HG02763 (cell line): Measurements from ENCODE around the gene KCNH3.
"Not testable (repeated sequence)": the region's sequence is repeated elsewhere in the genome, so short reads cannot be mapped to it uniquely, and the experiment has no call there.

Source experiments
- ATAC-seq: cut with Tn5 transposase; IDR thresholded peaks from one replicate; pipeline ENCODE4 v1.9.1; 2021; ENCODE audit warnings: mild to moderate bottlenecking, moderate library complexity; ENCODE audit not compliant: unreplicated experiment

Gene KCNH3, protein sequence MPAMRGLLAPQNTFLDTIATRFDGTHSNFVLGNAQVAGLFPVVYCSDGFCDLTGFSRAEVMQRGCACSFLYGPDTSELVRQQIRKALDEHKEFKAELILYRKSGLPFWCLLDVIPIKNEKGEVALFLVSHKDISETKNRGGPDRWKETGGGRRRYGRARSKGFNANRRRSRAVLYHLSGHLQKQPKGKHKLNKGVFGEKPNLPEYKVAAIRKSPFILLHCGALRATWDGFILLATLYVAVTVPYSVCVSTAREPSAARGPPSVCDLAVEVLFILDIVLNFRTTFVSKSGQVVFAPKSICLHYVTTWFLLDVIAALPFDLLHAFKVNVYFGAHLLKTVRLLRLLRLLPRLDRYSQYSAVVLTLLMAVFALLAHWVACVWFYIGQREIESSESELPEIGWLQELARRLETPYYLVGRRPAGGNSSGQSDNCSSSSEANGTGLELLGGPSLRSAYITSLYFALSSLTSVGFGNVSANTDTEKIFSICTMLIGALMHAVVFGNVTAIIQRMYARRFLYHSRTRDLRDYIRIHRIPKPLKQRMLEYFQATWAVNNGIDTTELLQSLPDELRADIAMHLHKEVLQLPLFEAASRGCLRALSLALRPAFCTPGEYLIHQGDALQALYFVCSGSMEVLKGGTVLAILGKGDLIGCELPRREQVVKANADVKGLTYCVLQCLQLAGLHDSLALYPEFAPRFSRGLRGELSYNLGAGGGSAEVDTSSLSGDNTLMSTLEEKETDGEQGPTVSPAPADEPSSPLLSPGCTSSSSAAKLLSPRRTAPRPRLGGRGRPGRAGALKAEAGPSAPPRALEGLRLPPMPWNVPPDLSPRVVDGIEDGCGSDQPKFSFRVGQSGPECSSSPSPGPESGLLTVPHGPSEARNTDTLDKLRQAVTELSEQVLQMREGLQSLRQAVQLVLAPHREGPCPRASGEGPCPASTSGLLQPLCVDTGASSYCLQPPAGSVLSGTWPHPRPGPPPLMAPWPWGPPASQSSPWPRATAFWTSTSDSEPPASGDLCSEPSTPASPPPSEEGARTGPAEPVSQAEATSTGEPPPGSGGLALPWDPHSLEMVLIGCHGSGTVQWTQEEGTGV

DNA sequence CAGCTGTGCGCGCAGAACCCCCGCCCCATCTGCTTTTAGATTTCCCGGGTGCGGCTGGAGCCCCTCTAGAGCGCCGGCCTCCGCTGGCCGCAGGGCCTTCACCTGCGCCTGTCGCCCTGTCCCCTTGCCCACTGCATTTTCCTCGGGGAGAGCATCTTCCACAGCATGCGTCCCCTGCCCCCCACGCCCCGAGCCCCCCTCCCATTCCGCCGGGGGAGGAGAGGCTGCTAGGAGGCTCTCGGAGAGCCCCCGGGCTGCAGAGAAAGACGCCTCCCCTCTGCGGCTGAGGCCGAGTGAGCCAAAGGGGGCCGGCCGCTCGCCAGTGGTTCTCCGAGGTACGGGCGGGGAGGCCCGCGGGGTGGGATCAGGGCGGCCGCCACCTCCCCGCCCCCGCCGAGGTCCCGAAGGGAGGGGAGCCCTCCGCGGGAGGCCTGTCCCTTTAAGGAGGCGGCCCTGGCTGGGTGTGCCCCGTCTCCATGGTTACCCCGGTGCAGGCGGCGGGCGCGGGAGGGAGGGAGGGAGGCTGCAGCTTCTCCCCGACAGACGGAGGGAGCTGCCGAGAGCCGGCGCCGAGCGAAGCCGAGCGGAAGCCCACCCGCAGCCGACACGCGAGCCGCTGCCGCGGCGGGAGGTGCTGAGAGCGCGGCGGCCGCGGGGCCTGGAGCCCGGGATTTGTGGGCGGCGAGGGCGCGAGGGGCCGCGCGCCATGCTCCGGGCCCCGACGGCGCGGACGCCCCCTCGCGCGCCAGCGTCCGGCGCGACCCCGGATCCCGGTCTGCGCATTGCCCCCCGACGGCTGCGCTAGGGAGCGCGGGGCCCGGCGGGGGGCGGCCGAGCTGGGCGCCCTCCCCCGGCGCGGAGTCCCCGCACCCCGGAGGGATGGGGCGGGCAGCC lies at the start of gene KCNH3:
TSS of gene KCNH3 (plus strand) at position 521 of the 894 bp plus-strand sequence. CDS start 387 bp downstream, outside the sequence.
- ATAC-seq: peak; percentile 62

DNA sequence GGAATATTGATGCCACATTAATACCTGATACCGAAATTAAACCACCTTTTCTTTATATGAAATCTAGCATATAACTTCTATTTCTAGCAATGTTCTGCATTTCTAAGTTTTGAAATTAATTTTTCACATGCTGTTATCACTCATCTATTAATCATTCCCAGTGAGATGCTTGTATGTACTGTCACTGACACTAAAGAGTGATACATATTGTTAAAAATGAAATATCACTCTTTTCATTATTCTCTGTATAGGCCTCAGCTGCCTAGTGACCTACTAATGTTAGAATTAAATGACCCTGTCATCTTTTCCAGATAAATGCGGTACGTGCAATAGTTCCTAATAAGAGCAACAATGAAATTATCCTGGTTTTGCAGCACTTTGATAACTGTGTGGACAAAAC lies 49.7 kb upstream of the KCNH3 start:
- ATAC-seq: no peak

GRCh38 chr12:49489720-49490119 lies 49.1 kb upstream of the KCNH3 start:
- ATAC-seq: no peak

DNA sequence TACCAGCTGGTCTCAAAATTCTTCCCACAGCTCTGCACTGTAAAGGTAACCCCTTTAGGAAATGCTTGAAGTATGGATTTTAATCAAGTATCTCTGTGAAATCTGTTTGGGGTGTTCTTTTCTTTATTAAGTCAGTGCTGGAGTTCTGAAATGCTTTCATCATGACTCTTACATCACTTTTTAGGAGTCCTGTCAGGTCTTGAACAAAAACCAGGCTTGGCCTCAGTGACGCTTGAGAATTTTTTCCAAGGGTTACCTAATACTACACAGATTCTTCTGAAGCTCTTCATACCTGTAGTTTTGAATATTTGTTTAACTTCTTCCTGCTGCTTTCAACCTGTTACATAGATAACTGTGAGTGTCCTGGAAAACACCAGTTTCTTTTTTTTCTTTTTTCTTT lies 47.0 kb upstream of the KCNH3 start:
- ATAC-seq: no peak

GRCh38 chr12:49493900-49494299 lies 44.9 kb upstream of the KCNH3 start:
- no peak for ATAC-seq

DNA sequence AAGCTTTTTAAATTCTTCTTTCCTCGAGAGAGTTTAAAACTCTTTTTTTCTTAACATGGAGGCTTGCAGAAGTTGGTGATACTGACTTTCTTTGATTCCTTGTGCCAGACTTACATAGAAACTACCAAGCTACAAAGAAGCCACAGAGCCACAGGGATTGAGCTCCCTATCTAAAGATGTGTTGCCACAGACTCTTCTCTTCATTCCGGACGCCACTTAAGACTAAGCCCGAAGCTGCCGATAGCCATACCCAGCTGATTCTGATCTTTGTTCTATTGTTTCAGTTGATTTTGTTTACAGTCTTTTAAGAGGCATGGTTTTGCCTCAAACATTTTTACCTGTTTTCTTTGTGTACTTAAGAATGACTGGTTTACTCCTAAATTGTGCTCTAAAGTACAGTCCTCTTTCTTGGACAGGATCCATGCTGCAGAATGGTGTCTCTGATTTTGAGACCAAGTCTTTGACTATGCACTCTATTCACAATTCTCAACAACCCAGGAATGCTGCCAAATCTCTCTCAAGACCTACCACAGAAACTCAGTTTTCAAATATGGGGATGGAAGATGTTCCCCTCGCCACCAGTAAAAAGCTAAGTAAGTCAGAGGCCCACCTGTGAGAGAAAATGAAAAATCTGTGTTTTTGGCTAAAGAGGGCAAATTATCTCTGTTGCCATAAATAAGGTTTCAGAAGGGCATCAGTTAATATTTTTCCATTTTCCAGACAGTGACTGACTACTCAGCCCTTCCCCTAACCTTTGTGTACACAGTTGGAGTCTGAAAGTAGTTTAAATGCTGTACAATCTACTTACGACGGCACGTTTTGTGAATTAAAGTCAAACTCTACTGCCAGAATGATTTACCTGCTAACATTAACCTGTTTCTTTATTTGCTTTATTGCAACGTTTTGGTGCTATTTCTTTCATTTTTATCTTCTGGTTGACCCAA lies 42.1 kb upstream of the KCNH3 start:
- ATAC-seq: no peak

- ATAC-seq: no peak
Observed at GRCh38 chr12:49501895-49502294, 36.9 kb upstream of the KCNH3 start.

- ATAC-seq: no peak
Observed at GRCh38 chr12:49502590-49502989, 36.2 kb upstream of the KCNH3 start.

DNA sequence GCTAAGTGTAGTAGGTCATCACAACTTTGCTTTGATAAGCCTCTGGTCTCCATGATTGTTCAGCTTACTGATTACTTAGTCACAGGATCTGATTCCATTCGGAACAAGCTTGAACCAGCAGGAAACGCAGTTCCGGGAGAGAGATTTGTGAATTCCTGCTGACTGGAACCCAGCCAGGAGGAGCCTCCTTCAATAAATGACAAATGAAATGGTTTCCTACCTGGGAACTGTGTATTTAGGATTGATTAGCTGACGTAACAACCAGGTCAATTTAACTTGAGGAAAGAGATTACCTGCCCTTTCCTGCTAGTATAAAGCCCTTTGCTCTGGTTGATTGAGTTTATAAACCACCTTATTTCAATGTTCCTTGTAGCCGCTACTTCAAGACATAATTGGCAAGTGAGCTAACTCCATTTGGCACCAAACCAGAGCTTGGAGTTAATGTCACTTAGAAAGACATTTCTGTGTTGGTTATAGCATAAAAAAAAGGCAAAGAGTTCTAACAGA lies 35.1 kb upstream of the KCNH3 start:
- ATAC-seq: no peak

DNA sequence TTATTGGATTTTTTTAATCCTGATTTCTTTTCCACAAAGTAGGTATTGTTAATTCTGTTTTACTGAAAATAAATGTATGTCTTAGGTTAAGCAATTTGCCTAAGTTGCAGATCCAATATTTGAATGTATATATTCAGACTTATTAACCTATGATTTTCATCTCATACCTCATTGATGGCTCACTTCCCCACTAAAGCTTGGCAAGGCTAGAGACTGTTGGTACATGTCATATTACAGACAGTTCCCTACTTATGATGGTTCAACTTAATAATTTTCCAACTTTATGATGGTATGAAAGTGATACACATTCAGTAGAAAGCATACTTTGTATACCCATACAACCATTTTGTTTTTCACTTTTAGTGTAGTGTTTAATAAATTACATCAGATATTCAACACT lies 33.2 kb upstream of the KCNH3 start:
- no peak for ATAC-seq

GRCh38 chr12:49507139-49507538 lies 31.7 kb upstream of the KCNH3 start:
- ATAC-seq: no peak

GRCh38 chr12:49509681-49510080 lies 29.1 kb upstream of the KCNH3 start:
- ATAC-seq: not testable (repeated sequence)

DNA sequence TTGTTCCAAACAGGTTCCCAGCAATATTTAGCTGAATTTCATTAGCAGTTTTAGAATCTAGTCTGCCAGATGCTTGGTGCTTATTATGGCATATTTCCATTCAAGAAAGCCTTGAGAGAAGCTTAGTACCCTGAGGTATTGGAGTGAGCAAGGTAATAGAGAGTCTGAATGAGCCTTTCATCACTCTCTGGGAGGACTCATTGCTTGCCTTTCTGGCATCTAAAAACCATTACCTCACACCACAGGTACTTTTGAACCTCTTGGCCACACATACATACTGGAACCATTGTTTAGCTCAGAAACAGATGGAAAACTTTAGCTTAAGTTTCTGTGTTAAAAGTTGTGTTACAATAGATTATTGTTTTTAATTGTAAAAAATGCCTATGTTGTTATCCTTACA lies 27.4 kb upstream of the KCNH3 start:
- ATAC-seq: no peak

- ATAC-seq: no peak
Observed at GRCh38 chr12:49512546-49512945, 26.3 kb upstream of the KCNH3 start.

GRCh38 chr12:49515266-49515665 lies 23.6 kb upstream of the KCNH3 start:
- no peak for ATAC-seq

- no peak for ATAC-seq
Observed at GRCh38 chr12:49518914-49519573, 19.8 kb upstream of the KCNH3 start.

DNA sequence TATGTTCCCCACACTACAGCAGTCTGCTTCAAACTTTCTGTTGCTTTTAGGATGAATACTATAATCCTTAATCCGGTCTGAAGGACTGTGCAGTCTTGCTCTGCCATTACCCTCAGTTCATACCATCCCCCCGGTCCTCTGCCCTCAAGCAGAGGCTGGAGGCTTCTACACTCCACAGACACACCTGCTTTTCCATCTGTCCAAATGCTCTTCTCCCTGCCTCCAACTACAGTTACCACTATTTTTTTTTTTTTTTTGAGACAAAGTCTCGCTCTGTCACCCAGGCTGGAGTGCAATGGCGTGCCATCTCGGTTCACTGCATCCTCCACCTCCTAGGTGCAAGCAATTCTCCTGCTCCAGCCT lies 19.3 kb upstream of the KCNH3 start:
- ATAC-seq: no peak

DNA sequence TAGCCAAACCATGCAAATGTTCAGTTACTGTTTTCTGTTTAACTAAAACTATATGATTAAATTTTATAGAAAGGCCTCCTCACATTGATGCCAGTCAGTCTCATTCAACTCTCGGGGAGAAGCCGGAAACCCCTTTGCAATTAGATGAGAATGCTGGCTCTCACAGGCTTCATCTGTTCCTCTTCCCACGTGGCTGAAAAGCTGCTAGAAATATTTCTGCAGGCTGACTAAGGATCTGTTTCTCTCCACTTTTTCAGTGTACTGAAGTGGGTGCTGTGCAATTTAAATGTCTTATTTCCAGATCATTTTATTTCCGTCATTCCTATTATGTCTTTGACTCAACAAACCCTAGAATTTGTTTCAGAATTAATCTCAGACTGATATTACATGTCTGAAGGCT lies 17.4 kb upstream of the KCNH3 start:
- no peak for ATAC-seq
